HEK293T (cell line): ENCODE measurements around the gene TIGD6.
"Not testable (repeated sequence)": the region's sequence is repeated elsewhere in the genome, so short reads cannot be mapped to it uniquely, and the experiment has no call there.

ENCODE experiments used
- CTCF ChIA-PET: fragments of 350-600 bp; formaldehyde crosslinking; extraction: SDS; loops from one replicate; lab custom pipeline; 2021; ENCODE audit warnings: antibody characterized with exemption, inconsistent platforms; lab: Yijun Ruan, JAX
- POLR2A ChIA-PET: fragments of 350-600 bp; formaldehyde crosslinking; extraction: SDS; loops from one replicate; lab custom pipeline; 2020; ENCODE audit warnings: antibody characterized with exemption, inconsistent platforms; lab: Yijun Ruan, JAX
- DNase-seq: peaks from one replicate; pipeline ENCODE4 v3.0.0; 2012; ENCODE audit warnings: mixed read lengths; ENCODE audit errors: extremely low spot score
- ARNT ChIP-seq: fragments of 450-650 bp; IDR thresholded peaks from 2 replicates; pipeline ENCODE4 v1.6.1; 2017; ENCODE audit warnings: mild to moderate bottlenecking
- BHLHE40 ChIP-seq: fragments of 450-650 bp; IDR thresholded peaks from 2 replicates; pipeline ENCODE4 v1.6.1; 2016; ENCODE audit warnings: mild to moderate bottlenecking, moderate library complexity, borderline replicate concordance
- CTBP1 ChIP-seq: fragments of 450-650 bp; IDR thresholded peaks from 2 replicates; pipeline ENCODE4 v1.6.1; 2016; ENCODE audit warnings: borderline replicate concordance
- ELF4 ChIP-seq: fragments of 450-650 bp; IDR thresholded peaks from 2 replicates; pipeline ENCODE4 v1.6.1; 2017; ENCODE audit warnings: antibody characterized with exemption
- FOXA1 ChIP-seq: fragments of 450-650 bp; IDR thresholded peaks from 2 replicates; pipeline ENCODE4 v1.6.1; 2016; ENCODE audit warnings: mild to moderate bottlenecking
- FOXK2 ChIP-seq: fragments of 450-650 bp; IDR thresholded peaks from 2 replicates; pipeline ENCODE4 v1.6.1; 2016; ENCODE audit warnings: mild to moderate bottlenecking
- FOXM1 ChIP-seq: fragments of 450-650 bp; IDR thresholded peaks from 2 replicates; pipeline ENCODE4 v1.6.1; 2017; ENCODE audit warnings: mild to moderate bottlenecking, borderline replicate concordance
- HDGF ChIP-seq: fragments of 450-650 bp; IDR thresholded peaks from 2 replicates; pipeline ENCODE4 v1.6.1; 2017; ENCODE audit warnings: antibody characterized with exemption, borderline replicate concordance
- L3MBTL2 ChIP-seq: fragments of 450-650 bp; conservative IDR thresholded peaks from 2 replicates; pipeline ENCODE4 v1.6.1; 2016; ENCODE audit warnings: mild to moderate bottlenecking
- LEF1 ChIP-seq: fragments of 450-650 bp; IDR thresholded peaks from 2 replicates; pipeline ENCODE4 v1.6.1; 2017; ENCODE audit warnings: mild to moderate bottlenecking, borderline replicate concordance
- NFRKB ChIP-seq: fragments of 450-650 bp; IDR thresholded peaks from 2 replicates; pipeline ENCODE4 v1.6.1; 2016; ENCODE audit warnings: mild to moderate bottlenecking, moderate library complexity
- PKNOX1 ChIP-seq: fragments of 450-650 bp; IDR thresholded peaks from 2 replicates; pipeline ENCODE4 v1.6.1; 2016
- SP1 ChIP-seq: fragments of 450-650 bp; IDR thresholded peaks from 2 replicates; pipeline ENCODE4 v1.6.1; 2017
- SUZ12 ChIP-seq: fragments of 450-650 bp; IDR thresholded peaks from 2 replicates; pipeline ENCODE4 v1.6.1; 2016; ENCODE audit warnings: mild to moderate bottlenecking
- TARDBP ChIP-seq: fragments of 450-650 bp; IDR thresholded peaks from 2 replicates; pipeline ENCODE4 v1.6.1; 2016
- ZNF384 ChIP-seq: fragments of 450-650 bp; IDR thresholded peaks from 2 replicates; pipeline ENCODE4 v1.6.1; 2016

TIGD6 gene

GRCh38 chr5:150042459-150042858, 42.0 kb upstream of the TIGD6 start:
- POLR2A ChIA-PET = no interaction called here
- TF ChIP-seq CTBP1 = no peak
- TF ChIP-seq PKNOX1 = no peak
- no peak for TF ChIP-seq SUZ12
- TF ChIP-seq ELF4 = no peak
- TF ChIP-seq FOXM1 = no peak
- TF ChIP-seq L3MBTL2 = no peak
- TF ChIP-seq LEF1 = no peak
- no peak for TF ChIP-seq FOXA1
- no peak for TF ChIP-seq FOXK2
- CTCF ChIA-PET = no interaction called here
- no peak for DNase-seq

- POLR2A ChIA-PET = no interaction called here
- TF ChIP-seq CTBP1 (no peak), ARNT (no peak), ZNF384 (no peak), SP1 (no peak), FOXK2 (no peak), SUZ12 (no peak), HDGF (no peak)
- no peak for DNase-seq
- CTCF ChIA-PET = no interaction called here
These were observed 38.1 kb upstream of the TIGD6 start for GRCh38 chr5:150038547-150038946.

- no peak for TF ChIP-seq ELF4
- no peak for TF ChIP-seq TARDBP
- no peak for TF ChIP-seq FOXM1
- TF ChIP-seq NFRKB = no peak
- TF ChIP-seq PKNOX1 = no peak
- no peak for TF ChIP-seq ARNT
- TF ChIP-seq FOXK2 = no peak
- TF ChIP-seq ZNF384 = no peak
- no peak for TF ChIP-seq LEF1
- TF ChIP-seq FOXA1 = no peak
- no peak for TF ChIP-seq SUZ12
- TF ChIP-seq CTBP1 = no peak
- no peak for TF ChIP-seq BHLHE40
- no peak for TF ChIP-seq L3MBTL2
- no peak for TF ChIP-seq SP1
- no peak for DNase-seq
- CTCF ChIA-PET = interaction anchor here (0.6 kb wide), 1 partner anchor 9 kb away, joined by 3 read pairs; no protein-coding TSS in a partner anchor
- POLR2A ChIA-PET = no interaction called here
These were observed 36.1 kb upstream of the TIGD6 start for GRCh38 chr5:150036513-150036912.

GRCh38 chr5:150035139-150035895, 34.9 kb upstream of the TIGD6 start:
- ChIA-PET POLR2A (no interaction called here), CTCF (no interaction called here)
- TF ChIP-seq ELF4 = no peak
- no peak for TF ChIP-seq FOXK2
- no peak for TF ChIP-seq ZNF384
- no peak for TF ChIP-seq NFRKB
- DNase-seq = no peak

GRCh38 chr5:150034662-150035061, 34.2 kb upstream of the TIGD6 start:
- CTCF ChIA-PET = no interaction called here
- DNase-seq = no peak

GRCh38 chr5:150033334-150033733, 32.9 kb upstream of the TIGD6 start:
- POLR2A ChIA-PET = no interaction called here
- CTCF ChIA-PET = no interaction called here
- DNase-seq = no peak
- TF ChIP-seq BHLHE40 = no peak
- no peak for TF ChIP-seq CTBP1
- TF ChIP-seq SP1 = no peak
- TF ChIP-seq ZNF384 = no peak
- no peak for TF ChIP-seq LEF1
- TF ChIP-seq FOXM1 = no peak
- no peak for TF ChIP-seq ELF4
- no peak for TF ChIP-seq PKNOX1
- TF ChIP-seq L3MBTL2 = no peak
- no peak for TF ChIP-seq FOXA1
- TF ChIP-seq NFRKB = no peak
- TF ChIP-seq TARDBP = no peak
- TF ChIP-seq SUZ12 = no peak
- no peak for TF ChIP-seq HDGF
- no peak for TF ChIP-seq FOXK2
- no peak for TF ChIP-seq ARNT

More at GRCh38 chr5:150034662-150035061, 34.2 kb upstream of the TIGD6 start:
- POLR2A ChIA-PET = no interaction called here
- TF ChIP-seq ELF4 (no peak), L3MBTL2 (no peak), SUZ12 (no peak), CTBP1 (no peak), ARNT (no peak), PKNOX1 (no peak), FOXM1 (no peak), BHLHE40 (no peak), FOXA1 (no peak), LEF1 (no peak), NFRKB (no peak), HDGF (no peak), ZNF384 (no peak), FOXK2 (no peak), SP1 (no peak), TARDBP (no peak)

- DNase-seq, CTCF ChIA-PET, POLR2A ChIA-PET: not testable (repeated sequence)
These were observed 27.6 kb upstream of the TIGD6 start for GRCh38 chr5:150028047-150028446.
